GM19438 (cell line): ENCODE data around the gene CDH16.
"Not testable (repeated sequence)": the region's sequence is repeated elsewhere in the genome, so short reads cannot be mapped to it uniquely, and the experiment has no call there.

ENCODE experiments used
- ATAC-seq: cut with Tn5 transposase; IDR thresholded peaks from one replicate; pipeline ENCODE4 v1.9.1; 2021; ENCODE audit warnings: low read depth; ENCODE audit not compliant: unreplicated experiment

Gene CDH16

GRCh38 chr16:66947302-66948065 lies 28.8 kb upstream of the CDH16 start:
- peak; percentile 63 for ATAC-seq

GRCh38 chr16:66946974-66947301 lies 28.3 kb upstream of the CDH16 start:
- ATAC-seq, result no peak

GRCh38 chr16:66946541-66946940 lies 27.9 kb upstream of the CDH16 start:
- ATAC-seq, result no peak

- ATAC-seq, result no peak
These were observed 27.3 kb upstream of the CDH16 start for GRCh38 chr16:66945939-66946338.

GRCh38 chr16:66944971-66945370 lies 26.3 kb upstream of the CDH16 start:
- ATAC-seq, result not testable (repeated sequence)

- ATAC-seq, result no peak
These were observed 25.4 kb upstream of the CDH16 start for GRCh38 chr16:66944054-66944441.

GRCh38 chr16:66943426-66944053 lies 24.9 kb upstream of the CDH16 start:
- ATAC-seq, result no peak

- ATAC-seq, result no peak
These were observed 24.3 kb upstream of the CDH16 start for GRCh38 chr16:66942981-66943380.

GRCh38 chr16:66940236-66940635 lies 21.6 kb upstream of the CDH16 start:
- ATAC-seq, result no peak

GRCh38 chr16:66939366-66939765 lies 20.7 kb upstream of the CDH16 start:
- ATAC-seq, result no peak

- no peak for ATAC-seq
These were observed 19.1 kb upstream of the CDH16 start for GRCh38 chr16:66937725-66938337.

- ATAC-seq, result no peak
These were observed 18.3 kb upstream of the CDH16 start for GRCh38 chr16:66936889-66937554.

GRCh38 chr16:66936462-66936861 lies 17.8 kb upstream of the CDH16 start:
- no peak for ATAC-seq

GRCh38 chr16:66935314-66936011 lies 16.8 kb upstream of the CDH16 start, which contains the start of gene CES2:
Gene CES2, plus strand, starts transcription at chr16:66935516. Its CDS starts 120 bp downstream, at chr16:66935636.
- no peak for ATAC-seq

GRCh38 chr16:66934839-66935313 lies 16.2 kb upstream of the CDH16 start:
- peak; percentile 42 for ATAC-seq

- ATAC-seq, result peak; percentile 69
These were observed 15.6 kb upstream of the CDH16 start, which contains the start of gene CIAO2B for GRCh38 chr16:66934138-66934838. Gene CIAO2B, minus strand, starts transcription at chr16:66934402. Its CDS starts 38 bp downstream, at chr16:66934364.

GRCh38 chr16:66933776-66934137 lies 15.1 kb upstream of the CDH16 start:
- ATAC-seq, result no peak

GRCh38 chr16:66932076-66932475 lies 13.4 kb upstream of the CDH16 start:
- ATAC-seq, result no peak

- ATAC-seq, result no peak
These were observed 13.0 kb upstream of the CDH16 start for GRCh38 chr16:66931665-66932064.

- ATAC-seq, result no peak
These were observed 11.5 kb upstream of the CDH16 start for GRCh38 chr16:66930189-66930588.
